ENCODE measurements around the gene PMF1.

PMF1 gene

GRCh38 chr1:156212833-156213643 lies at the start of gene PMF1:
Gene PMF1, plus strand, starts transcription at chr1:156213007. Its CDS starts 9 bp downstream, at chr1:156213016.
- peak; percentile 96 for ATAC-seq
- no peak for TF ChIP-seq SNAI2 (CRISPR knock-in tag; IDR thresholded peaks at IDR 0.05)
- TF ChIP-seq ZFP3 (CRISPR knock-in tag; IDR thresholded peaks at IDR 0.05) = no peak
- TF ChIP-seq ZNF8 (CRISPR knock-in tag; IDR thresholded peaks at IDR 0.05) = no peak
- no peak for TF ChIP-seq OSR1 (CRISPR knock-in tag; IDR thresholded peaks at IDR 0.05)
- TF ChIP-seq RARB (CRISPR knock-in tag; IDR thresholded peaks at IDR 0.05) = no peak
- TF ChIP-seq TCF4 (CRISPR knock-in tag; IDR thresholded peaks at IDR 0.05; ENCODE audit: borderline replicate concordance) = no peak
- TF ChIP-seq GLIS3 (CRISPR knock-in tag; IDR thresholded peaks at IDR 0.05) = no peak
- TF ChIP-seq PATZ1 (CRISPR knock-in tag; IDR thresholded peaks at IDR 0.05; ENCODE audit: borderline replicate concordance) = no peak
- no peak for TF ChIP-seq BACH2 (CRISPR knock-in tag; IDR thresholded peaks at IDR 0.05; ENCODE audit: borderline replicate concordance)
- no peak for TF ChIP-seq CREB5 (CRISPR knock-in tag; IDR thresholded peaks at IDR 0.05; ENCODE audit: low read depth)
- no peak for TF ChIP-seq ZNF565 (CRISPR knock-in tag; conservative IDR thresholded peaks at IDR 0.05; ENCODE audit: low read depth)
- no peak for TF ChIP-seq ESRRG (CRISPR knock-in tag; IDR thresholded peaks at IDR 0.05)
- TF ChIP-seq TOX (CRISPR knock-in tag; IDR thresholded peaks at IDR 0.05; ENCODE audit: borderline replicate concordance) = no peak
- TF ChIP-seq ZFP30 (CRISPR knock-in tag; IDR thresholded peaks at IDR 0.05) = no peak
- TF ChIP-seq CSDC2 (CRISPR knock-in tag; IDR thresholded peaks at IDR 0.05) = no peak

GRCh38 chr1:156163712-156164111 lies 49.1 kb upstream of the PMF1 start:
- TF ChIP-seq ESRRG (CRISPR knock-in tag; IDR thresholded peaks at IDR 0.05) (no peak), ARNTL (CRISPR knock-in tag; IDR thresholded peaks at IDR 0.05; ENCODE audit: borderline replicate concordance, low read depth) (no peak), ZNF70 (CRISPR knock-in tag; IDR thresholded peaks at IDR 0.05) (no peak), PATZ1 (CRISPR knock-in tag; IDR thresholded peaks at IDR 0.05; ENCODE audit: borderline replicate concordance) (no peak), CSDC2 (CRISPR knock-in tag; IDR thresholded peaks at IDR 0.05) (no peak), ZC3H10 (CRISPR knock-in tag; IDR thresholded peaks at IDR 0.05) (no peak), BACH2 (CRISPR knock-in tag; IDR thresholded peaks at IDR 0.05; ENCODE audit: borderline replicate concordance) (no peak), ZFP30 (CRISPR knock-in tag; IDR thresholded peaks at IDR 0.05) (no peak), ZNF8 (CRISPR knock-in tag; IDR thresholded peaks at IDR 0.05) (no peak), GLIS3 (CRISPR knock-in tag; IDR thresholded peaks at IDR 0.05) (no peak), SNAI2 (CRISPR knock-in tag; IDR thresholded peaks at IDR 0.05) (no peak), TSHZ2 (CRISPR knock-in tag; IDR thresholded peaks at IDR 0.05) (no peak), OSR1 (CRISPR knock-in tag; IDR thresholded peaks at IDR 0.05) (no peak), ZFP3 (CRISPR knock-in tag; IDR thresholded peaks at IDR 0.05) (no peak), ZNF565 (CRISPR knock-in tag; conservative IDR thresholded peaks at IDR 0.05; ENCODE audit: low read depth) (no peak), PPARA (CRISPR knock-in tag; IDR thresholded peaks at IDR 0.05; ENCODE audit: borderline replicate concordance) (no peak), CSRNP3 (CRISPR knock-in tag; IDR thresholded peaks at IDR 0.05) (no peak)
- ATAC-seq = no peak

Data from SK-N-SH treated with all-trans-retinoic acid at 6 μM for 48 hours (cell line).